Neural cell (in vitro differentiated cells): Measurements from ENCODE around the gene PSMD3.

ENCODE experiments used
- EZH2 ChIP-seq: fragments of 200-600, 300-800 bp; shearing (Covaris generic), sonication (generic); IDR thresholded peaks from 2 replicates; pipeline ENCODE4 v1.6.1; 2014; ENCODE audit warnings: antibody characterized with exemption, low read length, borderline replicate concordance, mild to moderate bottlenecking; ENCODE audit not compliant: insufficient read depth, poor library complexity, severe bottlenecking
- POLR2AphosphoS5 ChIP-seq: IDR thresholded peaks from 2 replicates; pipeline ENCODE4 v1.6.1; 2012
- TAF1 ChIP-seq: IDR thresholded peaks from 2 replicates; pipeline ENCODE4 v1.6.1; 2012; ENCODE audit warnings: low read depth
- TF ChIP-seq, protein P1 (sequence below): fragments of 450-650 bp; IDR thresholded peaks from 2 replicates; pipeline ENCODE4 v1.5.1; 2014; ENCODE audit warnings: antibody characterized with exemption, mild to moderate bottlenecking, moderate library complexity; ENCODE audit not compliant: poor library complexity, severe bottlenecking

DNA sequence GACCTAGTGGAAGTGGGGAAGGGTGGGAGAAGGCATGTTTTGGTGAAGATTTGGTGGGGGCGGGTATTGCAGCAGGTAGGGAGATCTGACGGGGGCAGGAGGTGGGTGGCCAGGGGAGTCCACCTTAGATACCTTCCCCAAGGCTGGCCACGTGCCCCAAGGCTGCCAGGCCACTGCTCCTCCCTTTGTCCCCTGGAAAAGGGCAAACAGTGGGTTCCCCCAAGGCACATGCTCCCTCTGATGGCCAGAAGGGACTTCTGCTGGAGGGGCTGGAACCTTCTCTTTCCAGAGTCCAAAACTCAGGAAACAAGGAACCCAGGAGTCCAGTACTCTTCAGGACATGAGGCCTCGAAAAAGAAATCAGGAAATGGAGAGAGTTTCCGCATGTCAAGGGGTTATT is 6.2 kb upstream of the PSMD3 start:
- TF ChIP-seq, protein P1, sequence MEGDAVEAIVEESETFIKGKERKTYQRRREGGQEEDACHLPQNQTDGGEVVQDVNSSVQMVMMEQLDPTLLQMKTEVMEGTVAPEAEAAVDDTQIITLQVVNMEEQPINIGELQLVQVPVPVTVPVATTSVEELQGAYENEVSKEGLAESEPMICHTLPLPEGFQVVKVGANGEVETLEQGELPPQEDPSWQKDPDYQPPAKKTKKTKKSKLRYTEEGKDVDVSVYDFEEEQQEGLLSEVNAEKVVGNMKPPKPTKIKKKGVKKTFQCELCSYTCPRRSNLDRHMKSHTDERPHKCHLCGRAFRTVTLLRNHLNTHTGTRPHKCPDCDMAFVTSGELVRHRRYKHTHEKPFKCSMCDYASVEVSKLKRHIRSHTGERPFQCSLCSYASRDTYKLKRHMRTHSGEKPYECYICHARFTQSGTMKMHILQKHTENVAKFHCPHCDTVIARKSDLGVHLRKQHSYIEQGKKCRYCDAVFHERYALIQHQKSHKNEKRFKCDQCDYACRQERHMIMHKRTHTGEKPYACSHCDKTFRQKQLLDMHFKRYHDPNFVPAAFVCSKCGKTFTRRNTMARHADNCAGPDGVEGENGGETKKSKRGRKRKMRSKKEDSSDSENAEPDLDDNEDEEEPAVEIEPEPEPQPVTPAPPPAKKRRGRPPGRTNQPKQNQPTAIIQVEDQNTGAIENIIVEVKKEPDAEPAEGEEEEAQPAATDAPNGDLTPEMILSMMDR, result no peak
- TF ChIP-seq EZH2 (no peak), POLR2AphosphoS5 (no peak), TAF1 (no peak)
